GM19324 (cell line): ENCODE results near the gene NSD1.
"Not testable (repeated sequence)": the region's sequence is repeated elsewhere in the genome, so short reads cannot be mapped to it uniquely, and the experiment has no call there.

Experiments
- ATAC-seq: cut with Tn5 transposase; IDR thresholded peaks from one replicate; pipeline ENCODE4 v1.9.1; 2021; ENCODE audit warnings: mild to moderate bottlenecking, moderate library complexity; ENCODE audit not compliant: unreplicated experiment, low FRiP score

NSD1 gene

GRCh38 chr5:177304392-177305119, 171.0 kb downstream of the NSD1 start:
- no peak for ATAC-seq

GRCh38 chr5:177306103-177306640, 172.6 kb downstream of the NSD1 start:
- ATAC-seq = not testable (repeated sequence)

GRCh38 chr5:177306674-177307543, 173.3 kb downstream of the NSD1 start:
- ATAC-seq = no peak

GRCh38 chr5:177307544-177308363, 174.2 kb downstream of the NSD1 start:
- no peak for ATAC-seq

- no peak for ATAC-seq
These were observed 175.2 kb downstream of the NSD1 start for GRCh38 chr5:177308740-177309139.

- no peak for ATAC-seq
These were observed 176.0 kb downstream of the NSD1 start for GRCh38 chr5:177309351-177310191.

- ATAC-seq = no peak
These were observed 176.8 kb downstream of the NSD1 start for GRCh38 chr5:177310332-177310731.

- ATAC-seq = no peak
These were observed 177.3 kb downstream of the NSD1 start for GRCh38 chr5:177310757-177311391.

- ATAC-seq = no peak
These were observed 177.8 kb downstream of the NSD1 start for GRCh38 chr5:177311392-177311722.

GRCh38 chr5:177311723-177312648, 178.4 kb downstream of the NSD1 start, which contains the start of gene MXD3:
Gene MXD3 (minus strand): TSS chr5:177311898. CDS start chr5:177311830, 68 bp downstream.
- ATAC-seq = peak; percentile 78

GRCh38 chr5:177312649-177313181, 179.1 kb downstream of the NSD1 start:
- ATAC-seq = peak; percentile 15

GRCh38 chr5:177313561-177314259, 180.1 kb downstream of the NSD1 start:
- ATAC-seq = no peak

GRCh38 chr5:177314376-177315342, 181.1 kb downstream of the NSD1 start:
- ATAC-seq = no peak

- no peak for ATAC-seq
These were observed 181.8 kb downstream of the NSD1 start for GRCh38 chr5:177315411-177315810.

- ATAC-seq = no peak
These were observed 182.4 kb downstream of the NSD1 start for GRCh38 chr5:177316005-177316404.

- ATAC-seq = no peak
These were observed 184.4 kb downstream of the NSD1 start for GRCh38 chr5:177317959-177318377.
